Osteoblast (primary cell): ENCODE results near the gene FHDC1. TPM values are rescaled to one million over a fixed set of nuclear protein-coding genes. Genes with fewer than 3 reads are reported as not detected.

Experiments used
- DNase-seq: peaks from one replicate; pipeline ENCODE4 v3.0.0; 2011; ENCODE audit warnings: low spot score, mixed read lengths; ENCODE audit not compliant: insufficient read length; ENCODE audit errors: missing footprints
- H2AFZ ChIP-seq: 2 replicates; pipeline ENCODE4 v1.6.0; 2011; ENCODE audit warnings: mild to moderate bottlenecking, low read length
- H3K27ac ChIP-seq: 2 replicates; pipeline ENCODE4 v1.5.1; 2011; ENCODE audit warnings: mild to moderate bottlenecking, low read depth, low read length, moderate library complexity
- H3K27me3 ChIP-seq: 2 replicates; pipeline ENCODE4 v1.6.0; 2012; ENCODE audit warnings: mild to moderate bottlenecking, control low read depth, inconsistent platforms, low read length, moderate library complexity; ENCODE audit not compliant: insufficient read depth
- H3K36me3 ChIP-seq: 2 replicates; pipeline ENCODE4 v1.5.1; 2011; ENCODE audit warnings: mild to moderate bottlenecking, low read length, control low read depth, moderate library complexity; ENCODE audit not compliant: insufficient read depth
- H3K4me1 ChIP-seq: 2 replicates; pipeline ENCODE4 v1.5.1; 2011; ENCODE audit warnings: mild to moderate bottlenecking, low read length, control low read depth, moderate library complexity; ENCODE audit not compliant: insufficient read depth
- H3K4me2 ChIP-seq: 2 replicates; pipeline ENCODE4 v1.6.0; 2011; ENCODE audit warnings: mild to moderate bottlenecking, low read length; ENCODE audit not compliant: insufficient read depth
- H3K4me3 ChIP-seq: fragments of 200-600 bp; sonication (generic); 3 replicates; pipeline ENCODE4 v1.5.1; 2012; ENCODE audit warnings: mild to moderate bottlenecking, low read length, inconsistent platforms; ENCODE audit not compliant: insufficient read depth
- H3K79me2 ChIP-seq: 2 replicates; pipeline ENCODE4 v1.6.0; 2012; ENCODE audit warnings: mild to moderate bottlenecking, low read length, control low read depth, inconsistent platforms; ENCODE audit not compliant: insufficient read depth
- H3K9me3 ChIP-seq: 2 replicates; pipeline ENCODE4 v1.5.1; 2011; ENCODE audit warnings: low read depth, low read length, control low read depth
- H4K20me1 ChIP-seq: 2 replicates; pipeline ENCODE4 v1.6.0; 2012; ENCODE audit warnings: mild to moderate bottlenecking, low read length, control low read depth; ENCODE audit not compliant: insufficient read depth
- CTCF ChIP-seq: IDR thresholded peaks from 2 replicates; pipeline ENCODE4 v1.5.1; 2011; ENCODE audit warnings: mild to moderate bottlenecking, low read depth, low read length, moderate library complexity; ENCODE audit errors: extremely low read depth
- total RNA-seq: library from RNA; depleted of rRNA; stranded (reverse); fragments of >200 nt; gene quantifications from 2 replicates; pipeline ENCODE4 v1.2.3, GENCODE V29; 2012

FHDC1 gene
- total RNA-seq, 1 donor = 0.36 TPM

GRCh38 chr4:152974468-152975379, 38.6 kb downstream of the FHDC1 start:
- no peaks in the 10 kb centered on the region for H3K36me3 ChIP-seq
- no peak overlapping the region for H2AFZ ChIP-seq
- TF ChIP-seq CTCF = no peak
- H3K27me3 ChIP-seq = no peaks in the 10 kb centered on the region
- H3K79me2 ChIP-seq = no peaks in the 10 kb centered on the region
- no peak overlapping the region for H3K27ac ChIP-seq
- H3K9me3 ChIP-seq = no peaks in the 10 kb centered on the region
- no peak for DNase-seq
- no peaks in the 10 kb centered on the region for H4K20me1 ChIP-seq
- H3K4me3 ChIP-seq = no peak overlapping the region
- peaks cover 20% of the 10 kb centered on the region for H3K4me1 ChIP-seq
- H3K4me2 ChIP-seq = no peak overlapping the region

GRCh38 chr4:152975380-152976211, 39.5 kb downstream of the FHDC1 start:
- no peak for DNase-seq
- no peak for TF ChIP-seq CTCF
- H3K36me3 ChIP-seq = no peaks in the 10 kb centered on the region
- no peaks in the 10 kb centered on the region for H4K20me1 ChIP-seq
- H3K79me2 ChIP-seq = no peaks in the 10 kb centered on the region
- no peak overlapping the region for H2AFZ ChIP-seq
- no peaks in the 10 kb centered on the region for H3K9me3 ChIP-seq
- no peak overlapping the region for H3K4me3 ChIP-seq
- H3K4me2 ChIP-seq = no peak overlapping the region
- no peak overlapping the region for H3K27ac ChIP-seq
- H3K27me3 ChIP-seq = peaks cover 4% of the 10 kb centered on the region
- peaks cover 14% of the 10 kb centered on the region for H3K4me1 ChIP-seq

- Histone ChIP-seq H3K4me2 (no peak overlapping the region), H3K79me2 (no peaks in the 10 kb centered on the region), H3K4me1 (peaks cover 14% of the 10 kb centered on the region), H4K20me1 (no peaks in the 10 kb centered on the region), H3K9me3 (no peaks in the 10 kb centered on the region), H3K36me3 (no peaks in the 10 kb centered on the region), H3K27ac (no peak overlapping the region), H3K27me3 (peaks cover 4% of the 10 kb centered on the region), H3K4me3 (no peak overlapping the region), H2AFZ (no peak overlapping the region)
- no peak for DNase-seq
- TF ChIP-seq CTCF = no peak
Measured at GRCh38 chr4:152976212-152976761, 40.2 kb downstream of the FHDC1 start.
